HG03457 (cell line): ENCODE data around the gene MEG3.

ENCODE experiments used
- ATAC-seq: cut with Tn5 transposase; IDR thresholded peaks from one replicate; pipeline ENCODE4 v1.9.1; 2021; ENCODE audit warnings: moderate number of reproducible peaks; ENCODE audit not compliant: unreplicated experiment

MEG3 gene

GRCh38 chr14:100828031-100828769 is 2.3 kb downstream of the MEG3 start:
- no peak for ATAC-seq

- ATAC-seq = no peak
These were observed 4.8 kb downstream of the MEG3 start for GRCh38 chr14:100830681-100831080.

- no peak for ATAC-seq
These were observed 6.5 kb downstream of the MEG3 start for GRCh38 chr14:100832311-100832960.

DNA sequence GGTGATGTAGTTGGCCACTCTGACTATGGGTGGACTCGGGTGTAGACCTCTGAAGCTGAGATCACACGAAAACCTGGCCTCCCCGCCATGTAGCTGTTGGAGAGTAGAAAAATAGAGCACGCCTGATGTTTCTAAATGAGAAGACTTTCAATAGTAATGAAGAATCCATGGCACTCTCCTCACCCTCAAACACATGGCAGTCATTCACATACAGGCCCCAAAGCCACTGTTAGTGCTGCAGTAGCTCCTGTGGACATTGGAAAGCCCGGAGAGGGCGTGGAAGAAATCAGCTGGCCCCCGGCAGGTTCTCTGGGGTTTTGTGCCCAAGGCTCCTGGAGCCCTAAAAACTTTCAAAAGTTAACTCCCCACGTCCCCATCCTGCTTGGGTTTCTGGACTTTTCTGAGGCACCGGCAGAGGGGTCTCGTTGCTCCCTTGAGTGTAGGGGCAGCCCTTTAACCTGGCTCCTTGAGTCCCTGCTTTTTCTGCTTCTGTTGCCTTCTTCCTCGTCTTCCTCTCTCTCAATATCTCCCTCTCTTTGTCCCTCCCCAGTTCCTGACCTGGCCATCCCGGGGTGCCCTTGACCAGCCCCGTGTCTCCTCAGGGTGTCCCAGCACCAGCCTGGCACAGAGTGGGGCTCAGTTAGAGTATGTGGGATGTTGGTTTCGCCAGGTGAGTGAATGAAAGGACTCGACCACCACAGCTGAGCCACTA is 8.3 kb downstream of the MEG3 start:
- no peak for ATAC-seq

GRCh38 chr14:100834794-100835547 is 9.1 kb downstream of the MEG3 start:
- ATAC-seq = no peak

GRCh38 chr14:100835548-100836310 is 9.8 kb downstream of the MEG3 start:
- ATAC-seq = no peak

DNA sequence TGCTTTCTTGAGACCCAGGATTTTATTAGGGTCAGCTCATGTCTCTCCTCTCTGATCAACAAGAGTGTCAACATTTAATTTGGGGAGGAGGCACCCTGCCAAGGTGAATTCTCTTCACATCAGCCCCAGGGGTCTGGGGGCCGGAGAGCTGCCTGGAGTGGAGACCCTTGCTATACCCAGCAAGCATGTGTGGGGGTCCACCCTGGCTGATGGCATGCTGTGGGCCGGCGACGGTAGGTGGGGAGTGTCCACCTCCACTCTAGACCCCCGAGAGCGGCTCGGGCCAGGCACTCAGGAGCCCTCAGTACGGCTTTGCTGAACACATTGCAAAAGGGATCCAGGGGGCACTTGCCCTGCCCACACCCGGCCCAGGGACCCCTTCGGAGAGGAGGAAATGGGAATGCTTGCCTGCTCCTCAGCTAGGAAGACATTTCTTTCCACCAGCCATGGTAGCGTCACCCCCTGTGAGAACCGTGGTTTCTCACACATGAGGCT is 10.4 kb downstream of the MEG3 start:
- no peak for ATAC-seq

DNA sequence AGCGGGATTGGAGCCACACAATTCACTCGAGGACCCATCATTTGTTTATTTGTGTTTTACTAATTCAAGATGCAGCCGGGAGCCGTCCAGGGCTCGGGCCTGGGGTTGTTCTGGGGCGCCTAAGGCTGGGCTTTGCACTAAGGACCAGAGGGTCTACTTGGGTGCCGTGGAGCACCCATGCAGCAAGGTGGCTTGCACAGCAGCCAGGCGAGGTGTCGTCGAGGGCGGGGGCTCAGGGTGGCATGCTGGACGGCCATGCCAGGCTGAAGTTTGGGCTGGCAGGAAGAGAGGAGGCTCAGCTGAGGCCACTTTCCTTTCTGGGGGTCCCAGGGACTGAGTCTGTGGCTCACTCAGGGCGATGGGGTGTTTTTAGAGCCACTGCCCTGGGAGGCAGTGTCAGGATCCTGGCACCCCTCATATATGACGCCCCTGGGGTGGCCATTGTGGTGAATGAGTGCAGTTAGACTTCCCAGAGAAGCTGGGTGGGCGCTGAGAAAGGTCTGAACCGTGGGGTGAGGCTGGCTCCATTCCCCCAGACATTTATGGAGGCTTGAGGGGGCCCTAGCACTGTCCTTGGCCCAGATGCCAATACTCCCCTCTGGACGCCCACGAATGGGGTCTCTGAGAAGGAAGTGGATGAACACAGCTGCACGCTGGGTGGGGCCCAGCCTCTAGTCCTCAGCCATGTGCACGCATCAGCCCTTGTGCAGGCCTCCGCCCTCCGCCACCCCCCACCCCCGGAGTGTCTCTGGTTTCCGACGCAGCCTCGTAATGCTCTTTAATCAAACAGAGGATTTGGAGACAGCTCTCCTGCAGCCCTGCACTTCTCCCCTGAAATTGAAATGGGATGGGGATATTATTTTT is 11.3 kb downstream of the MEG3 start:
- ATAC-seq = no peak

- no peak for ATAC-seq
These were observed 12.0 kb downstream of the MEG3 start for GRCh38 chr14:100837805-100838350.

GRCh38 chr14:100838493-100839314 is 12.8 kb downstream of the MEG3 start:
- ATAC-seq = no peak

DNA sequence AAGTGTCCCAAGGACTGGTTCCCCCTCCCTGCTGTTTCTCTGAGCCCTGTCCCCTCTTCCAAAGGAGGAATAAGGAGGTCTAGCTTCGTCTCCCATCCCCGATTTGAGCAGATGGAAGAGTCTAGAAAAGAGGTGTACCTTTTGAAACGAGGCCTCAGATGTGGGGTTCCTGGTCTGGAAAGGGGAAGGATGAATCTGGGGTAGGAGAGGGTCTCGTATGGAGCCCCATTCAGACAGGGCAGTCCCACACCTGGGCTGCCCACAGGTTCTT is 13.3 kb downstream of the MEG3 start:
- ATAC-seq = no peak

GRCh38 chr14:100839681-100840111 is 13.8 kb downstream of the MEG3 start:
- ATAC-seq = no peak

DNA sequence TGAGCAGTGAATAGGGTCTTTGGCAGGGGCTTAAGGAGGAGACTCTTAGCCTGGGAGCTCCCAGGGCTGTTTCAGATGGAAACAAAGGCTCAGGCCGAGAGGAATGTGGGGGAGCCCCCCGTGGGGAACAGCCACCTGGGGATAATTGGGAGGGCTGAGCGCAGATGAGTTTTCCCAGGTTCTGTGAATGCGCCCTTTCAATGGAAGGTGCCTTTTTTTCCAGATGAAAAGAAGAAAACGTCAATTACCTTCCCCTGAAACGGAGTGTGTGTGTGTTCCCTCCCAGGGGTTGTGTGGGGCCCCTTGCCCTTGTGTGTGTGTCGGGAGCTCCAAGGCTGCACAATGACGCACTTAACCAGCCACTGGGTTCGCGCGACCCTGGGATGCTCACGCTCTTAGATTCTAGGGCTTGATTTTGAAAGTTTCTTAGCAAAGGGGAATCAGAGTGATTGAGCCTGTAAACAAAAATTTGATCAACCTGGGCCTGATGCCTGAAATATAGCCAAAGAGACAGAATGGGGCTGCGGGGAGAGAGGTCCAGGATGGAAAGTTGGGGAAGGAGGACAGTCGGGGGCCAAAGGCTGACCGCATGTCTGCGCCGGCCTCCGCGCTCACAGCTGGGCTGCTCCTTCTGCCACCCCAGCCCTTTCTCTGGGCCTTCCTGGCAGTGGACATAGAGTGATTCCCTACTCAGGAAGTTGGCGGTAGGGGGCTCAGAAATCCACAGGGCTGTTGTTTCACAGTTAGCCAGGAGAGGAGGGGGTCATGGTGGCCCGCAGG is 14.6 kb downstream of the MEG3 start:
- no peak for ATAC-seq

- ATAC-seq = no peak
These were observed 15.3 kb downstream of the MEG3 start for GRCh38 chr14:100841066-100841760.

- no peak for ATAC-seq
These were observed 16.0 kb downstream of the MEG3 start for GRCh38 chr14:100841761-100842403.

- no peak for ATAC-seq
These were observed 16.9 kb downstream of the MEG3 start for GRCh38 chr14:100842799-100843198.

- no peak for ATAC-seq
These were observed 18.1 kb downstream of the MEG3 start for GRCh38 chr14:100844082-100844408.
